Left renal pelvis (tissue), 4 donors: Measurements from ENCODE around the gene JAZF1. TPM values are rescaled to one million over a fixed set of nuclear protein-coding genes. Genes with fewer than 3 reads are reported as not detected.

Experiments used
- DNase-seq, 4 donors: peaks; one replicate each; pipeline ENCODE4 v3.0.0-alpha.2; 2013; ENCODE audit warnings: low read depth in 4 of 4, low spot score in 3 of 4
- polyA plus RNA-seq, 4 donors: library from polyadenylated mRNA; unstranded; fragments of 120-200 nt; gene quantifications; one replicate each; pipeline ENCODE4 v1.2.1, GENCODE V29; 2013; ENCODE audit not compliant: insufficient read length in 4 of 4

Gene JAZF1
- polyA plus RNA-seq, 4 donors, result 11.1 to 28.8 (median 15.9) TPM

DNA sequence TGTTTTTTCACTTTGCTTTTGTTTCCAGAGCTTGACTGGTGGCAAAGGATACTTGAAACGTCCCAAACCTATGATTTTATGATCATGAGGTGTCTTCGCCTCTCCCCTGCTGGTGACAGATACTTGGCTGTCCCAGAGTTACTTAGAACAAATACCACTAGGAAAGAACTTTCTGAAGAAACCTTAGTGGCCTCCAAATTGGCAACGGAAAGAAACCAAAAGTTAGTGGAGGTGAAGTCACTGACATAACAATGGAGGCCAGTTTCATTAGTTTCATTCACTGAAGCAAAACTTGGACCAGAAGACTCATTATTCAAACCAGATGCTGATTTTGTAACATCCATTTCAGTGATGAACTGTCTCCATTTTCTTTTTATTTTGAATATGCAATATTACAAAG, 68.6 kb downstream of the JAZF1 start:
- DNase-seq, result no peak

- no peak for DNase-seq
Observed at GRCh38 chr7:28110427-28111012, 70.1 kb downstream of the JAZF1 start.

- no peak for DNase-seq
Observed at GRCh38 chr7:28108747-28109146, 71.8 kb downstream of the JAZF1 start.

DNA sequence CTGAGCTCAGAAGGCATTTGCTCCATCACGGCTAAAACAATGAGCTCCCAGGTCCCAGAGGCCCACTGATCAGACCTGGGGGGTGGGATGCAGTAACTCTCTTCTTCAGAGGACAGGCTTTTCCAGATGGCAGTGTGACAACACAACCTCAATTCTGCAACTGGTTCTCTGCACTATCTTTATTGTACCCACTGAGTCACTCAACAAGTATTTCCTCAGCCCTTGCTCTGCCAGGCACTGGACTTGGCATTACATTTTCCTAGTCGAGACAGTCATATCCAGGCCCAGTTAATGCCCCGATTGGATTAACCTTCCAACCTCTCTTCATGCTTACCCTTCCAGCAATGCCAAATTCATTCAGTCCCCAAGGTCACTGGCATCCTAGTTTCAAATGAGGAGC, 72.6 kb downstream of the JAZF1 start:
- no peak for DNase-seq

- no peak for DNase-seq
Observed at GRCh38 chr7:28106321-28106829, 74.2 kb downstream of the JAZF1 start.

DNA sequence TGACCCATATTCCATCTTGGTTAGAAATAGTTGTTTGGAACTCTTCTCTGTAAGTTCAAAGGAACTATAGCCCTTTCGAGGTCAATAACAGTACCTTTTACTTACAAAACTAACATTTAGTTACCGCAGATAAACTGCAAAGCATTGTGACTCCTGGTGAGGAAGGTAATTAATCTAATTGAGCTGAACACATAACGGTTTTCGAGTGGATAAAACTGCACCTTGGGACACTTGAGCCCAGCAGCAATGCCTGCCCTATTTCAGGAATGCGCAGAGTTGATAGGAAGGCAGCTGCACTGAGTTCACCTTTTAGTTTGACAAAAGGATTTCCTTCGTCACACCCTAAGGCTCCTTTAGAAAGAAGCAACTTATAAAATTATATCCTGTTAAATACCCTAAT, 75.4 kb downstream of the JAZF1 start:
- no peak for DNase-seq

DNA sequence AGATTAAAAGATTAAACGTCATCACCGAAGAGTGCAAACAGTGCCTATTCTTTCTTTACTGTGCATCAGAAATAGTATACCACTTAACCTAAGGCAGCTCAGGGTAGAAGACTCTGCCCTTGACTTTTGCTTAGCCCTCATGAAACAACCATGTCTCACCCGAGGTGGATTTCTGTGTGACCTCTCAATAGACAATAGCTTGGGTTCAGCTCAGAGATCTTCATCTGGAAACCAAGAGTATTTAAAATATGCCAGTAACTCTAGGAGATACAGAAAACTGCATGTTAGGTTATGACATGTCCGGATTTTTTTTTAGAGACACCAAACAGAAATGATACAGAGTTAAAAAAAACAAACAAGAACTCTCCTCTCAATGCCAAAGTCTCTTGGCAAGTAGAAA, 75.8 kb downstream of the JAZF1 start:
- no peak for DNase-seq

DNA sequence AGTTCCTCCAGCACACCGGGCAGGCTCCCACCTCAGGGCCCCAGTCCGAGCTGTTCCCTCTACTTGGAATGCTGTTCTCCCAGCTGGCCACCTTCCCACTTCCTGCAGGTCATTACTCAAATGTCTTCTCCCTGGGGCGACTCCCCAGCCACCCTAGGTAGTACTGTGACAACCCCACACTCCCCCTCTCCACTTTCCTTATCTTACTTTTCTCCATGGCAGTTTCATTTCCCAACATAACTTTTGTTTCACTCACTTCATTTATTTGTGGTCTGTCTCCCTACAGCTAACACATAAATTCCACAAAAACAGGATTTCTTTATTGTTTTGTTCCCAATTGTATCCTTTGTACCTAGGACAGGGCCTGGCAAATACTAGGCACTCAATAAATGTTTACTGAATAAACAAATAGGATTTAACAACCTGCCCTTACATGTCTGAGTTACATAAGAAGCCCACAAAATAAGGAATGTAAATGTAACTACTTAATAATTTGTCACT, 76.5 kb downstream of the JAZF1 start:
- no peak for DNase-seq

DNA sequence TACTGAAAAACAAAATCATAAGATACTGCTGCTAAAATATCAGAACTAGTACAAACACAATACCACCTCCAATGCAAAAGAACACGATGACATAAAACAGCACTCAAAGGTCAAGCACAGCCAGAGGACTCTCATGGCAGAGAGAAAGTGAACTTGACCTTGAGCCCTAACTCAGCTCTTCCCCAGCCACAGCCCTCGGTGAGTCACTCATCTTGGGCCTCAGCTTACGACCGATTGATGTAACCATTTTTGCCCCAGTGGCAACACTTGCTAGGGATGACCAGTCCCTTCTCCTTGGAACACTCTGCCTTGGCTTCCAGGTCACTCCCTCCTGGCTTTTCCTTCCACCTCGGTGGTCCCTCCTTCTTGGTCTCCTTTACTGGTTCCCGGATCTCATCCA, 77.8 kb downstream of the JAZF1 start:
- no peak for DNase-seq

- DNase-seq, result peak in 1 of 4 donors; percentile 31
Observed at GRCh38 chr7:28096713-28097112, 83.9 kb downstream of the JAZF1 start.

- DNase-seq, result no peak
Observed at GRCh38 chr7:28095231-28095630, 85.4 kb downstream of the JAZF1 start.

- DNase-seq, result no peak
Observed at GRCh38 chr7:28093623-28094232, 86.9 kb downstream of the JAZF1 start.

DNA sequence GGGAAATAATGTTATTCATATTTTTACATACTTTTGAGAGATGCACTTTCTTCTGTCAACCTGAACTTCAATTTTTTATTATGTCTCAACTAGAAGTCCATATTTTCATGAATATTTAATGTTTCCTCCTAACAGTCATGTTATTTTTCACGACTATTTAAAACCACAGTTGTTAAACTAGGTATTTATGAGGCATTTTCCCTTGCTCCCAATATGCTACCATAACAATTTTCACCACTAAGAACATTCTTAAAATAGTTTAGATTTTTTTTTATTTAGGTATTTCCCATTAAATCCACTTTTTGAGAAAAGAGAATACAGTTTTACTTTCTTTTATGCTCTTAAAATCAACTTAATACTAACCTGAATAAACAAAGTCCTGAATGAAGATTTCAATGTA, 89.4 kb downstream of the JAZF1 start:
- DNase-seq, result no peak

- no peak for DNase-seq
Observed at GRCh38 chr7:28088901-28089714, 91.5 kb downstream of the JAZF1 start.

DNA sequence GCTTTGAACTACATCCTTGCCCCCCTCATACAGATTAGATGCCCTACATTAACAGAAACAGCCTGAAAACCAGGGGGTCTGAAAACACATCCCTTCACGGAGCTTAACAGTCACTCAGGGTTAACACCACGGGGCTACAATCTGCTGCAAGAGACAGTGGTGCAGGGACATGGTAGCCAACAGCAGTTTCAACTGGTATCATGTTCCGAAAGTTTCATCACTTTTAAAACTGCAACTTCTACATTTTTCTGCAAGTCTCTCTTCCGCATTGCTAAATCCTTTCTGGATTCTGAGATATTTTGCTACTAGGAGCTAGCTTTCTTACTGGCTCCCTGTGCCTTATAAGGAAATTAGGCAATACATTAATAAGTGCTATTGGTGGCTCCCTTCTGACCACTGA, 92.6 kb downstream of the JAZF1 start:
- no peak for DNase-seq

GRCh38 chr7:28086198-28086597, 94.4 kb downstream of the JAZF1 start:
- DNase-seq, result no peak

- DNase-seq, result no peak
Observed at GRCh38 chr7:28083998-28084985, 96.3 kb downstream of the JAZF1 start.

GRCh38 chr7:28083164-28083997, 97.2 kb downstream of the JAZF1 start:
- DNase-seq, result no peak

- no peak for DNase-seq
Observed at GRCh38 chr7:28082071-28082470, 98.5 kb downstream of the JAZF1 start.

GRCh38 chr7:28081016-28081415, 99.6 kb downstream of the JAZF1 start:
- no peak for DNase-seq
